HEK293 (cell line): ENCODE data around the gene NUP160.

Experiments used
- TCF7L2 ChIP-seq: IDR thresholded peaks from 2 replicates; pipeline ENCODE4 v1.6.1; 2011; ENCODE audit warnings: low read depth, mild to moderate bottlenecking, inconsistent platforms, low read length, moderate library complexity, borderline replicate concordance
- ZNF114 ChIP-seq: fragments of 450-650 bp; formaldehyde crosslinking; IDR thresholded peaks from 2 replicates; pipeline ENCODE4 v1.5.0; 2017; ENCODE audit warnings: missing biosample characterization, missing genetic modification characterization
- ZNF132 ChIP-seq: fragments of 450-650 bp; formaldehyde crosslinking; IDR thresholded peaks from 2 replicates; pipeline ENCODE4 v1.5.1; 2017; ENCODE audit warnings: missing biosample characterization, missing genetic modification characterization, borderline replicate concordance
- ZNF23 ChIP-seq: fragments of 450-650 bp; formaldehyde crosslinking; IDR thresholded peaks from 2 replicates; pipeline ENCODE4 v1.5.1; 2016; ENCODE audit warnings: missing biosample characterization, missing genetic modification characterization, borderline replicate concordance
- ZNF239 ChIP-seq: fragments of 450-650 bp; formaldehyde crosslinking; IDR thresholded peaks from 2 replicates; pipeline ENCODE4 v1.5.1; 2016; ENCODE audit warnings: missing biosample characterization, missing genetic modification characterization
- ZNF585B ChIP-seq: fragments of 450-650 bp; formaldehyde crosslinking; IDR thresholded peaks from 2 replicates; pipeline ENCODE4 v1.5.1; 2016; ENCODE audit warnings: missing biosample characterization, missing genetic modification characterization
- ZNF658 ChIP-seq: fragments of 450-650 bp; formaldehyde crosslinking; IDR thresholded peaks from 2 replicates; pipeline ENCODE4; 2016; ENCODE audit warnings: missing biosample characterization, missing genetic modification characterization
- ZNF707 ChIP-seq: fragments of 450-650 bp; formaldehyde crosslinking; IDR thresholded peaks from 2 replicates; pipeline ENCODE4 v1.5.1; 2016; ENCODE audit warnings: missing biosample characterization, missing genetic modification characterization
- TF ChIP-seq, protein P1 (sequence below): fragments of 450-650 bp; formaldehyde crosslinking; IDR thresholded peaks from 2 replicates; pipeline ENCODE4 v1.5.1; 2017; ENCODE audit warnings: missing biosample characterization, missing genetic modification characterization
- TF ChIP-seq, protein P2 (sequence below): IDR thresholded peaks from 2 replicates; pipeline ENCODE4 v1.6.1; 2011; ENCODE audit warnings: mild to moderate bottlenecking, low read depth, low read length, borderline replicate concordance
- TF ChIP-seq, protein P3 (sequence below): fragments of 450-650 bp; formaldehyde crosslinking; IDR thresholded peaks from 2 replicates; pipeline ENCODE4 v1.5.1; 2016; ENCODE audit warnings: missing biosample characterization, missing genetic modification characterization
- TF ChIP-seq, protein P4 (sequence below): fragments of 450-650 bp; formaldehyde crosslinking; IDR thresholded peaks from 2 replicates; pipeline ENCODE4 v1.5.1; 2016; ENCODE audit warnings: missing biosample characterization, missing genetic modification characterization
- TF ChIP-seq, protein P5 (sequence below): fragments of 450-650 bp; formaldehyde crosslinking; IDR thresholded peaks from 2 replicates; pipeline ENCODE4 v1.5.1; 2016; ENCODE audit warnings: missing biosample characterization, missing genetic modification characterization, low read depth
- TF ChIP-seq, protein P6 (sequence below): sonication (generic); formaldehyde crosslinking; IDR thresholded peaks from 2 replicates; pipeline ENCODE4 v1.8.1; 2022; ENCODE audit warnings: mild to moderate bottlenecking, moderate library complexity, missing genetic modification reagents

DNA sequence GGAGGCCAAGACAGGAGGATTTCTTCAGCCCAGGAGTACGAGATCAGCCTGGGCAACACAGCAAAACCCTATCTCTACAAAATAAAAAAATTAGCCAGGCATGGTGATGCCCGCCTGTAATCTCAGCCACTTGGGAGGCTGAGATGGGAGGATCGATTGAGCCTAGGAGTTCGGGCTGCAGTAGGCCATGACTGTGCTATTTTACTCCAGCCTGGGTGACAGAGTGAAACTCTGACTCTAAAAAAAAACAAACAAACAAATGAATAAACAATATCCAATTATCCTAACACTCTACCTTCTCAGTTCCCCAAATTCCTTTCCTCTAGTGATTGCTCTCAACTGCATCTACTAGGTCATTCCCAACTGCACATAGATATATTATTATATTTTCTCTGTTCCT, 5.4 kb downstream of the NUP160 start:
- TF ChIP-seq, protein P1, sequence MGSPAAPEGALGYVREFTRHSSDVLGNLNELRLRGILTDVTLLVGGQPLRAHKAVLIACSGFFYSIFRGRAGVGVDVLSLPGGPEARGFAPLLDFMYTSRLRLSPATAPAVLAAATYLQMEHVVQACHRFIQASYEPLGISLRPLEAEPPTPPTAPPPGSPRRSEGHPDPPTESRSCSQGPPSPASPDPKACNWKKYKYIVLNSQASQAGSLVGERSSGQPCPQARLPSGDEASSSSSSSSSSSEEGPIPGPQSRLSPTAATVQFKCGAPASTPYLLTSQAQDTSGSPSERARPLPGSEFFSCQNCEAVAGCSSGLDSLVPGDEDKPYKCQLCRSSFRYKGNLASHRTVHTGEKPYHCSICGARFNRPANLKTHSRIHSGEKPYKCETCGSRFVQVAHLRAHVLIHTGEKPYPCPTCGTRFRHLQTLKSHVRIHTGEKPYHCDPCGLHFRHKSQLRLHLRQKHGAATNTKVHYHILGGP = no peak
- no peak for TF ChIP-seq ZNF132 (tag by site-specific recombination)
- TF ChIP-seq, protein P2, sequence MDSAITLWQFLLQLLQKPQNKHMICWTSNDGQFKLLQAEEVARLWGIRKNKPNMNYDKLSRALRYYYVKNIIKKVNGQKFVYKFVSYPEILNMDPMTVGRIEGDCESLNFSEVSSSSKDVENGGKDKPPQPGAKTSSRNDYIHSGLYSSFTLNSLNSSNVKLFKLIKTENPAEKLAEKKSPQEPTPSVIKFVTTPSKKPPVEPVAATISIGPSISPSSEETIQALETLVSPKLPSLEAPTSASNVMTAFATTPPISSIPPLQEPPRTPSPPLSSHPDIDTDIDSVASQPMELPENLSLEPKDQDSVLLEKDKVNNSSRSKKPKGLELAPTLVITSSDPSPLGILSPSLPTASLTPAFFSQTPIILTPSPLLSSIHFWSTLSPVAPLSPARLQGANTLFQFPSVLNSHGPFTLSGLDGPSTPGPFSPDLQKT = no peak
- TF ChIP-seq, protein P3, sequence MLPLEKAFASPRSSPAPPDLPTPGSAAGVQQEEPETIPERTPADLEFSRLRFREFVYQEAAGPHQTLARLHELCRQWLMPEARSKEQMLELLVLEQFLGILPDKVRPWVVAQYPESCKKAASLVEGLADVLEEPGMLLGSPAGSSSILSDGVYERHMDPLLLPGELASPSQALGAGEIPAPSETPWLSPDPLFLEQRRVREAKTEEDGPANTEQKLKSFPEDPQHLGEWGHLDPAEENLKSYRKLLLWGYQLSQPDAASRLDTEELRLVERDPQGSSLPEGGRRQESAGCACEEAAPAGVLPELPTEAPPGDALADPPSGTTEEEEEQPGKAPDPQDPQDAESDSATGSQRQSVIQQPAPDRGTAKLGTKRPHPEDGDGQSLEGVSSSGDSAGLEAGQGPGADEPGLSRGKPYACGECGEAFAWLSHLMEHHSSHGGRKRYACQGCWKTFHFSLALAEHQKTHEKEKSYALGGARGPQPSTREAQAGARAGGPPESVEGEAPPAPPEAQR (tag by site-specific recombination) = no peak
- no peak for TF ChIP-seq ZNF585B (tag by site-specific recombination)
- no peak for TF ChIP-seq ZNF114 (tag by site-specific recombination)
- TF ChIP-seq ZNF23 = no peak
- TF ChIP-seq ZNF239 (tag by site-specific recombination) = no peak
- no peak for TF ChIP-seq ZNF658
- TF ChIP-seq, protein P4, sequence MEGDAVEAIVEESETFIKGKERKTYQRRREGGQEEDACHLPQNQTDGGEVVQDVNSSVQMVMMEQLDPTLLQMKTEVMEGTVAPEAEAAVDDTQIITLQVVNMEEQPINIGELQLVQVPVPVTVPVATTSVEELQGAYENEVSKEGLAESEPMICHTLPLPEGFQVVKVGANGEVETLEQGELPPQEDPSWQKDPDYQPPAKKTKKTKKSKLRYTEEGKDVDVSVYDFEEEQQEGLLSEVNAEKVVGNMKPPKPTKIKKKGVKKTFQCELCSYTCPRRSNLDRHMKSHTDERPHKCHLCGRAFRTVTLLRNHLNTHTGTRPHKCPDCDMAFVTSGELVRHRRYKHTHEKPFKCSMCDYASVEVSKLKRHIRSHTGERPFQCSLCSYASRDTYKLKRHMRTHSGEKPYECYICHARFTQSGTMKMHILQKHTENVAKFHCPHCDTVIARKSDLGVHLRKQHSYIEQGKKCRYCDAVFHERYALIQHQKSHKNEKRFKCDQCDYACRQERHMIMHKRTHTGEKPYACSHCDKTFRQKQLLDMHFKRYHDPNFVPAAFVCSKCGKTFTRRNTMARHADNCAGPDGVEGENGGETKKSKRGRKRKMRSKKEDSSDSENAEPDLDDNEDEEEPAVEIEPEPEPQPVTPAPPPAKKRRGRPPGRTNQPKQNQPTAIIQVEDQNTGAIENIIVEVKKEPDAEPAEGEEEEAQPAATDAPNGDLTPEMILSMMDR (tag by site-specific recombination) = no peak
- TF ChIP-seq, protein P5, sequence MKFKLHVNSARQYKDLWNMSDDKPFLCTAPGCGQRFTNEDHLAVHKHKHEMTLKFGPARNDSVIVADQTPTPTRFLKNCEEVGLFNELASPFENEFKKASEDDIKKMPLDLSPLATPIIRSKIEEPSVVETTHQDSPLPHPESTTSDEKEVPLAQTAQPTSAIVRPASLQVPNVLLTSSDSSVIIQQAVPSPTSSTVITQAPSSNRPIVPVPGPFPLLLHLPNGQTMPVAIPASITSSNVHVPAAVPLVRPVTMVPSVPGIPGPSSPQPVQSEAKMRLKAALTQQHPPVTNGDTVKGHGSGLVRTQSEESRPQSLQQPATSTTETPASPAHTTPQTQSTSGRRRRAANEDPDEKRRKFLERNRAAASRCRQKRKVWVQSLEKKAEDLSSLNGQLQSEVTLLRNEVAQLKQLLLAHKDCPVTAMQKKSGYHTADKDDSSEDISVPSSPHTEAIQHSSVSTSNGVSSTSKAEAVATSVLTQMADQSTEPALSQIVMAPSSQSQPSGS (tag by site-specific recombination) = no peak
- TF ChIP-seq TCF7L2 = no peak
- TF ChIP-seq, protein P6, sequence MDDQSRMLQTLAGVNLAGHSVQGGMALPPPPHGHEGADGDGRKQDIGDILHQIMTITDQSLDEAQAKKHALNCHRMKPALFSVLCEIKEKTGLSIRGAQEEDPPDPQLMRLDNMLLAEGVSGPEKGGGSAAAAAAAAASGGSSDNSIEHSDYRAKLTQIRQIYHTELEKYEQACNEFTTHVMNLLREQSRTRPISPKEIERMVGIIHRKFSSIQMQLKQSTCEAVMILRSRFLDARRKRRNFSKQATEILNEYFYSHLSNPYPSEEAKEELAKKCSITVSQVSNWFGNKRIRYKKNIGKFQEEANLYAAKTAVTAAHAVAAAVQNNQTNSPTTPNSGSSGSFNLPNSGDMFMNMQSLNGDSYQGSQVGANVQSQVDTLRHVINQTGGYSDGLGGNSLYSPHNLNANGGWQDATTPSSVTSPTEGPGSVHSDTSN (CRISPR knock-in tag) = no peak
- TF ChIP-seq ZNF707 (tag by site-specific recombination) = no peak
